GM12891 (cell line): ENCODE results near the gene NINL.

Experiments
- PAX5 ChIP-seq: IDR thresholded peaks from 2 replicates; pipeline ENCODE4 v1.6.1; 2011; ENCODE audit warnings: low read length, moderate library complexity, mild to moderate bottlenecking; ENCODE audit not compliant: insufficient read depth, severe bottlenecking
- POLR2A ChIP-seq: IDR thresholded peaks from 2 replicates; pipeline ENCODE4 v1.6.1; 2011; ENCODE audit warnings: low read depth, low read length, control low read depth
- POLR2AphosphoS5 ChIP-seq: IDR thresholded peaks from 2 replicates; pipeline ENCODE4 v1.6.1; 2011; ENCODE audit warnings: low read depth, low read length, control low read depth
- POU2F2 ChIP-seq: IDR thresholded peaks from 2 replicates; pipeline ENCODE4 v1.6.1; 2011; ENCODE audit warnings: low read depth, mild to moderate bottlenecking, control low read depth, low read length, moderate library complexity
- SPI1 ChIP-seq: IDR thresholded peaks from 2 replicates; pipeline ENCODE4 v1.6.1; 2011; ENCODE audit warnings: low read depth, low read length, control low read depth
- TAF1 ChIP-seq: IDR thresholded peaks from 2 replicates; pipeline ENCODE4 v1.6.1; 2011; ENCODE audit warnings: low read depth, low read length, control low read depth

- no peak for TF ChIP-seq POLR2A
- no peak for TF ChIP-seq POLR2AphosphoS5
- no peak for TF ChIP-seq TAF1
- TF ChIP-seq PAX5 = no peak
- no peak for TF ChIP-seq SPI1
- TF ChIP-seq POU2F2 = no peak
Observed at GRCh38 chr20:25545171-25545570, 40.2 kb downstream of the NINL start.
